HEK293 (cell line): ENCODE results near the gene SEPTIN14.

Experiments
- OSR2 ChIP-seq: fragments of 450-650 bp; formaldehyde crosslinking; IDR thresholded peaks from 2 replicates; pipeline ENCODE4 v1.5.1; 2016; ENCODE audit warnings: missing biosample characterization, missing genetic modification characterization
- OVOL3 ChIP-seq: fragments of 450-650 bp; formaldehyde crosslinking; IDR thresholded peaks from 2 replicates; pipeline ENCODE4 v1.5.1; 2016; ENCODE audit warnings: missing biosample characterization, missing genetic modification characterization
- ZNF391 ChIP-seq: fragments of 450-650 bp; formaldehyde crosslinking; IDR thresholded peaks from 2 replicates; pipeline ENCODE4 v1.5.1; 2016; ENCODE audit warnings: low read depth, missing biosample characterization, missing genetic modification characterization, borderline replicate concordance
- ZNF837 ChIP-seq: fragments of 450-650 bp; formaldehyde crosslinking; IDR thresholded peaks from 2 replicates; pipeline ENCODE4 v1.5.1; 2016; ENCODE audit warnings: missing biosample characterization, missing genetic modification characterization
- TF ChIP-seq, protein P1 (sequence below): fragments of 450-650 bp; formaldehyde crosslinking; IDR thresholded peaks from 2 replicates; pipeline ENCODE4 v1.5.1; 2016; ENCODE audit warnings: missing biosample characterization, missing genetic modification characterization

DNA sequence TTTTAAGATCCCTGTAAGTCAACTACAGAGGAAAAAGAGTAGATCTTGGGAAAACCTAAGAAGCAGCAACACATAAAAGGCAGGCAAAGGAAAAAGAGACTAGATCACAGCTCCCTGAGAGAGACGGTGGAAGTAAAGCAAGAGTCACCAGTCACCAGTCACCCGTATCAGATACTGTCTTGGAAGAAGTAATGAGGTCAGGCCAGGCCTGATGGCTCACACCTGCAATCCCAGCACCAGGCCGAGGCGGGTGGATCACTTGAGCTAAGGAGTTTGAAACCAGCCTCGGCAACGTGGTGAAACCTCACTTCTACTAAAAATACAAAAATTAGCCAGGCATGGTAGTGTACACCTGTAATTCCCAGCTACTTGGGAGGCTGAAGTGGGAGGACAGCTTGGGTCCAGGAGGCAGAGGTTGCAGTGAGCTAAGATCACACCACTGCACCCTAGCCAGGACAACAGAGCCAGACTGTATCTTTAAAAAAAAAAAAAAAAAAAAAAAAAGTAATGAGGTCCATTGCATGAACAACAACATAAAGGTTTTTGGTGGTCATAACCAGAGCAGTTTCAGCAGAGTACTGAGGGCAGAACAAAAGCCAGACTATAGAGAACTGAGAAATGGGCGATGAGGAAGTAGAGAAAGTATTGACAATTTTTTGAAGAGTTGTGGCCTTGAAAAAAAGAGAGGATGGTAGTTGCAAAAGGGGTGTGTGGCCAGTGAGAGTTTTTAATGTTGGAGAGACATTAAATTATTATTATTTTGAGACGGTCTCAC lies 41.6 kb upstream of the SEPTIN14 start:
- TF ChIP-seq, protein P1, sequence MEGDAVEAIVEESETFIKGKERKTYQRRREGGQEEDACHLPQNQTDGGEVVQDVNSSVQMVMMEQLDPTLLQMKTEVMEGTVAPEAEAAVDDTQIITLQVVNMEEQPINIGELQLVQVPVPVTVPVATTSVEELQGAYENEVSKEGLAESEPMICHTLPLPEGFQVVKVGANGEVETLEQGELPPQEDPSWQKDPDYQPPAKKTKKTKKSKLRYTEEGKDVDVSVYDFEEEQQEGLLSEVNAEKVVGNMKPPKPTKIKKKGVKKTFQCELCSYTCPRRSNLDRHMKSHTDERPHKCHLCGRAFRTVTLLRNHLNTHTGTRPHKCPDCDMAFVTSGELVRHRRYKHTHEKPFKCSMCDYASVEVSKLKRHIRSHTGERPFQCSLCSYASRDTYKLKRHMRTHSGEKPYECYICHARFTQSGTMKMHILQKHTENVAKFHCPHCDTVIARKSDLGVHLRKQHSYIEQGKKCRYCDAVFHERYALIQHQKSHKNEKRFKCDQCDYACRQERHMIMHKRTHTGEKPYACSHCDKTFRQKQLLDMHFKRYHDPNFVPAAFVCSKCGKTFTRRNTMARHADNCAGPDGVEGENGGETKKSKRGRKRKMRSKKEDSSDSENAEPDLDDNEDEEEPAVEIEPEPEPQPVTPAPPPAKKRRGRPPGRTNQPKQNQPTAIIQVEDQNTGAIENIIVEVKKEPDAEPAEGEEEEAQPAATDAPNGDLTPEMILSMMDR (tag by site-specific recombination): no peak
- TF ChIP-seq OVOL3 (tag by site-specific recombination): no peak
- TF ChIP-seq OSR2 (tag by site-specific recombination): no peak
- TF ChIP-seq ZNF391 (tag by site-specific recombination): no peak
- TF ChIP-seq ZNF837 (tag by site-specific recombination): no peak
